Measurements from ENCODE around the gene DHRS11. TPM values are rescaled to one million over a fixed set of nuclear protein-coding genes. Genes with fewer than 3 reads are reported as not detected.

Gene DHRS11
- polyA plus RNA-seq, 1 donor from 2014 or later = 18.6 TPM

DNA sequence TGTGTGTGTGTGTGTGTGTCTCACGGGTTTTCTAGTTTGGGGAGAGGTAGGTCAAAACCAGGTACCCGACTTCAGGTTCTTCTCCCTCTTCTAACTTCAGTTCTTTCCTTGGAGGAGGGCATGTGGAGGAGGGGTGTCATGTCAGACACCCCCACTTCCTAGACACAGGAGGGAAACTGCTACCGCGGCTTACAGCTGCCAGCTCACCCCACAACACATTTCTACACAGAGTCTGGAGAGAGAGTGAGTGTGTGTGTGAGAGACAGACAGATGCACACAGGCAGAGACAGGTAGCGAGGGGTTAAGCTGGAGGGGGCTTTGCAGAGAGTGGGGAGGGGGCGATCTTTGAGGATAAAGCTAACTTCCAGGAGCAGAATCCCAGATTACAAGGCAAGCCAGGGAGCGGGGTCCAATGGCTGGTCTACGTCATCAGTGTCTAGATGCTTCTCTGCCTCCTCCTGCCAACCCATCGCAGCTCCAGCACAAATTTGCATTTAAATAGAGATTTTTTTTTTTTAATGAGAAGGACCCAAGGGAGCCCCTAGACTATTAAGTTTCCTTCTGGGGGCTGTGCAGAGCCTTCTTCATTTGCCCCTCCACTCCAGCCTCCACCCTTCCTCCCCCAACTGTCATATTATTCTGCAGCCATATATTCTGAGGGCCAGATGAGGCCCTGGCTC is 58.6 kb downstream of the DHRS11 start:
- no peak overlapping the region for H2AFZ ChIP-seq (ENCODE audit: low read depth, low read length)

More for the DNA sequence above, 58.6 kb downstream of the DHRS11 start:
- H3K27me3 ChIP-seq (ENCODE audit: insufficient read depth, low read depth, low read length) = no peaks in the 10 kb centered on the region
- no peaks in the 10 kb centered on the region for H3K36me3 ChIP-seq (ENCODE audit: insufficient read depth, low read length)
- H4K20me1 ChIP-seq (ENCODE audit: insufficient read depth) = no peaks in the 10 kb centered on the region
- H3K79me2 ChIP-seq (replicated peaks; ENCODE audit: insufficient read depth, low read length) = no peaks in the 10 kb centered on the region
- no peak overlapping the region for H3K4me2 ChIP-seq (ENCODE audit: low read length)
- no peak overlapping the region for H3K27ac ChIP-seq (ENCODE audit: low read length)
- no peaks in the 10 kb centered on the region for H3K9me2 ChIP-seq (ENCODE audit: insufficient read depth, low read length)
- no peaks in the 10 kb centered on the region for H3F3A ChIP-seq (ENCODE audit: insufficient read depth, low read length, poor library complexity, severe bottlenecking)
- no peak overlapping the region for H3K4me3 ChIP-seq (ENCODE audit: low read length)
- H3K9me3 ChIP-seq (ENCODE audit: low read length) = no peaks in the 10 kb centered on the region
- TF ChIP-seq EP300 (conservative IDR thresholded peaks at IDR 0.05; ENCODE audit: poor library complexity, severe bottlenecking) (no peak), RAD21 (conservative IDR thresholded peaks at IDR 0.05) (no peak), MXI1 (conservative IDR thresholded peaks at IDR 0.05; ENCODE audit: poor library complexity, severe bottlenecking) (no peak), EZH2 (IDR thresholded peaks at IDR 0.05; ENCODE audit: borderline replicate concordance, insufficient read depth, low read length, poor library complexity, severe bottlenecking) (no peak), SMC3 (conservative IDR thresholded peaks at IDR 0.05; ENCODE audit: poor library complexity) (no peak), POLR2AphosphoS5 (IDR thresholded peaks at IDR 0.05) (no peak), CTCF (IDR thresholded peaks at IDR 0.05; ENCODE audit: poor library complexity, severe bottlenecking) (no peak), TAF1 (IDR thresholded peaks at IDR 0.05; ENCODE audit: low read depth) (no peak)
- TF ChIP-seq, protein P1, sequence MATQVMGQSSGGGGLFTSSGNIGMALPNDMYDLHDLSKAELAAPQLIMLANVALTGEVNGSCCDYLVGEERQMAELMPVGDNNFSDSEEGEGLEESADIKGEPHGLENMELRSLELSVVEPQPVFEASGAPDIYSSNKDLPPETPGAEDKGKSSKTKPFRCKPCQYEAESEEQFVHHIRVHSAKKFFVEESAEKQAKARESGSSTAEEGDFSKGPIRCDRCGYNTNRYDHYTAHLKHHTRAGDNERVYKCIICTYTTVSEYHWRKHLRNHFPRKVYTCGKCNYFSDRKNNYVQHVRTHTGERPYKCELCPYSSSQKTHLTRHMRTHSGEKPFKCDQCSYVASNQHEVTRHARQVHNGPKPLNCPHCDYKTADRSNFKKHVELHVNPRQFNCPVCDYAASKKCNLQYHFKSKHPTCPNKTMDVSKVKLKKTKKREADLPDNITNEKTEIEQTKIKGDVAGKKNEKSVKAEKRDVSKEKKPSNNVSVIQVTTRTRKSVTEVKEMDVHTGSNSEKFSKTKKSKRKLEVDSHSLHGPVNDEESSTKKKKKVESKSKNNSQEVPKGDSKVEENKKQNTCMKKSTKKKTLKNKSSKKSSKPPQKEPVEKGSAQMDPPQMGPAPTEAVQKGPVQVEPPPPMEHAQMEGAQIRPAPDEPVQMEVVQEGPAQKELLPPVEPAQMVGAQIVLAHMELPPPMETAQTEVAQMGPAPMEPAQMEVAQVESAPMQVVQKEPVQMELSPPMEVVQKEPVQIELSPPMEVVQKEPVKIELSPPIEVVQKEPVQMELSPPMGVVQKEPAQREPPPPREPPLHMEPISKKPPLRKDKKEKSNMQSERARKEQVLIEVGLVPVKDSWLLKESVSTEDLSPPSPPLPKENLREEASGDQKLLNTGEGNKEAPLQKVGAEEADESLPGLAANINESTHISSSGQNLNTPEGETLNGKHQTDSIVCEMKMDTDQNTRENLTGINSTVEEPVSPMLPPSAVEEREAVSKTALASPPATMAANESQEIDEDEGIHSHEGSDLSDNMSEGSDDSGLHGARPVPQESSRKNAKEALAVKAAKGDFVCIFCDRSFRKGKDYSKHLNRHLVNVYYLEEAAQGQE (IDR thresholded peaks at IDR 0.05; ENCODE audit: borderline replicate concordance) = no peak
- H3K9ac ChIP-seq (ENCODE audit: low read length) = no peak overlapping the region

Other genes starting within 250 kb of the DHRS11 start
- gene TBC1D3H, start 203.4 kb upstream of the DHRS11 start, polyA plus RNA-seq = 2.0 TPM in 1 of 2 replicates, not detected in the other
- 196 and 226 TPM in 2 replicates for gene ZNHIT3, start 105.2 kb upstream of the DHRS11 start, polyA plus RNA-seq
- 51.5 and 66.7 TPM in 2 replicates for gene MYO19, start 57.0 kb upstream of the DHRS11 start, polyA plus RNA-seq
- gene PIGW, start 56.9 kb upstream of the DHRS11 start, polyA plus RNA-seq = 2.7 and 5.4 TPM in 2 replicates
- gene GGNBP2, start 47.0 kb upstream of the DHRS11 start, polyA plus RNA-seq = 99.3 and 112 TPM in 2 replicates
- gene MRM1, start 9.7 kb downstream of the DHRS11 start, polyA plus RNA-seq = 1.8 and 4.0 TPM in 2 replicates